NCI-H1694 treated with DMSO at 0.1 percent for 48 hours (cell line): ENCODE data around the gene SLAMF8.
A peak's percentile ranks its signal among the peaks of the same experiment; 100 is the strongest.

Experiments
- DNase-seq: peaks from one replicate; lab custom pipeline; 2025; lab: John Stamatoyannopoulos, UW

Gene SLAMF8

GRCh38 chr1:159821171-159821867 is 5.4 kb upstream of the SLAMF8 start:
- no peak for DNase-seq

- DNase-seq: peak; percentile 96
Observed at GRCh38 chr1:159823406-159823805, 3.3 kb upstream of the SLAMF8 start.

GRCh38 chr1:159825564-159825963 is 1.1 kb upstream of the SLAMF8 start:
- no peak for DNase-seq

GRCh38 chr1:159827102-159827490 is 423 bp downstream of the SLAMF8 start:
- DNase-seq: no peak

- no peak for DNase-seq
Observed at GRCh38 chr1:159827549-159827948, 876 bp downstream of the SLAMF8 start.

GRCh38 chr1:159828176-159828575 is 1.5 kb downstream of the SLAMF8 start:
- DNase-seq: no peak

GRCh38 chr1:159828581-159829272 is 2.1 kb downstream of the SLAMF8 start:
- DNase-seq: no peak

GRCh38 chr1:159829273-159829634 is 2.6 kb downstream of the SLAMF8 start:
- peak; percentile 89 for DNase-seq

- peak; percentile 32 for DNase-seq
Observed at GRCh38 chr1:159829822-159830465, 3.3 kb downstream of the SLAMF8 start.

GRCh38 chr1:159830722-159831121 is 4.0 kb downstream of the SLAMF8 start:
- no peak for DNase-seq

GRCh38 chr1:159831412-159832141 is 4.9 kb downstream of the SLAMF8 start:
- DNase-seq: peak; percentile 71

- DNase-seq: peak; percentile 8
Observed at GRCh38 chr1:159832309-159832708, 5.6 kb downstream of the SLAMF8 start.

- DNase-seq: no peak
Observed at GRCh38 chr1:159835356-159835755, 8.7 kb downstream of the SLAMF8 start.

GRCh38 chr1:159835862-159836525 is 9.3 kb downstream of the SLAMF8 start:
- no peak for DNase-seq

- DNase-seq: no peak
Observed at GRCh38 chr1:159838715-159839114, 12.0 kb downstream of the SLAMF8 start.

- no peak for DNase-seq
Observed at GRCh38 chr1:159839116-159839849, 12.6 kb downstream of the SLAMF8 start.

GRCh38 chr1:159841749-159842148 is 15.1 kb downstream of the SLAMF8 start:
- DNase-seq: no peak

- DNase-seq: no peak
Observed at GRCh38 chr1:159843459-159843858, 16.8 kb downstream of the SLAMF8 start.

GRCh38 chr1:159845751-159846629 is 19.3 kb downstream of the SLAMF8 start:
- DNase-seq: no peak

GRCh38 chr1:159847231-159847630 is 20.6 kb downstream of the SLAMF8 start:
- no peak for DNase-seq
